ENCODE data around the gene SYNE3.

- TF ChIP-seq CTCF (IDR thresholded peaks at IDR 0.05): no peak
- no peak for TF ChIP-seq POLR2A (IDR thresholded peaks at IDR 0.05)
Measured at GRCh38 chr14:95474486-95474885, 42.0 kb downstream of the SYNE3 start.

Data from breast epithelium (tissue), 3 donors.